Body of pancreas (tissue), 4 donors: Measurements from ENCODE around the gene ATXN1. TPM values are rescaled to one million over a fixed set of nuclear protein-coding genes. Genes with fewer than 3 reads are reported as not detected.

ENCODE experiments used
- ATAC-seq: fragments of 150-250 bp; one replicate; pipeline ENCODE4 v1.9.1; 2016
- DNase-seq, 4 donors: peaks; one replicate each; pipeline ENCODE4 v3.0.0-alpha.2; 2019
- H3K27ac ChIP-seq, 4 donors: fragments of 200-600 bp; sonication (generic); 1 replicate in 3 of 4; 2 replicates in 1 of 4; pipeline versions ENCODE4 v1.5.1 to v1.6.1; 2016 to 2019; ENCODE audit warnings: mild to moderate bottlenecking in 1 of 4, mixed read lengths in 1 of 4, moderate library complexity in 1 of 4
- H3K27me3 ChIP-seq, 2 donors: fragments of 200-600 bp; sonication (generic); one replicate each; pipeline ENCODE4 v1.6.0; 2016; ENCODE audit warnings: mild to moderate bottlenecking in 1 of 2
- H3K36me3 ChIP-seq, 2 donors: fragments of 200-600 bp; sonication (generic); replicated peaks in 1 of 2; 2 replicates each; pipeline ENCODE4 v1.5.1; 2016; ENCODE audit warnings: low read depth in 2 of 2; ENCODE audit not compliant: insufficient read depth in 1 of 2
- H3K4me1 ChIP-seq: fragments of 200-600 bp; sonication (generic); one replicate; pipeline ENCODE4 v1.6.0; 2016
- H3K4me3 ChIP-seq, 2 donors: fragments of 200-600 bp; sonication (generic); 1 replicate in 1 of 2; 2 replicates in 1 of 2; pipeline ENCODE4 v1.5.1; 2016 to 2019
- H3K9me3 ChIP-seq, 3 donors: fragments of 200-600 bp; sonication (generic); 1 replicate in 2 of 3; 2 replicates in 1 of 3; pipeline ENCODE4 v1.5.1; 2016
- POLR2A ChIP-seq, 3 donors: fragments of 450-650 bp; IDR thresholded peaks; one replicate each; pipeline ENCODE4 v1.6.1; 2016; ENCODE audit warnings: antibody characterized with exemption in 3 of 3, mild to moderate bottlenecking in 2 of 3
- WGBS, 2 donors: methylation state at CpG; one replicate each; pipeline ENCODE4 v1.1.5; 2017; 5-methylcytosine and 5-hydroxymethylcytosine counted together
- intact Hi-C: fragments of 100-400 bp; cut with DNase I; formaldehyde crosslinking; loops from one replicate; pipeline ENCODE4 v1.15.1; 2023
- total RNA-seq, 2 donors: library from RNA; depleted of rRNA; stranded (reverse); fragments of >200 nt; gene quantifications; one replicate each; pipeline ENCODE4 v1.1.0, GENCODE V29; 2016
- TF ChIP-seq, protein P1 (sequence below), 7 experiments: fragments of 450-650 bp in 4 of 7; fragments of 200-600 bp in 3 of 7; sonication (generic) in 3 of 7; IDR thresholded peaks; one replicate each; pipeline ENCODE4 v1.5.1; 2016 to 2019; ENCODE audit warnings: antibody characterized with exemption in 7 of 7

ATXN1 gene
- total RNA-seq, 2 donors from 2014 or later, result 24.6 to 24.7 TPM

GRCh38 chr6:16352821-16353438 lies 408.3 kb downstream of the ATXN1 start:
- H3K27ac ChIP-seq, result no peak overlapping the region
- no peaks in the 10 kb centered on the region for H3K9me3 ChIP-seq
- H3K4me1 ChIP-seq, result no peaks in the 10 kb centered on the region
- no peaks in the 10 kb centered on the region for H3K36me3 ChIP-seq
- no peak overlapping the region for H3K4me3 ChIP-seq
- no peaks in the 10 kb centered on the region for H3K27me3 ChIP-seq
- ATAC-seq (no peak), DNase-seq (no peak)
- no peak for TF ChIP-seq POLR2A (IDR thresholded peaks at IDR 0.05)
- TF ChIP-seq, protein P1, sequence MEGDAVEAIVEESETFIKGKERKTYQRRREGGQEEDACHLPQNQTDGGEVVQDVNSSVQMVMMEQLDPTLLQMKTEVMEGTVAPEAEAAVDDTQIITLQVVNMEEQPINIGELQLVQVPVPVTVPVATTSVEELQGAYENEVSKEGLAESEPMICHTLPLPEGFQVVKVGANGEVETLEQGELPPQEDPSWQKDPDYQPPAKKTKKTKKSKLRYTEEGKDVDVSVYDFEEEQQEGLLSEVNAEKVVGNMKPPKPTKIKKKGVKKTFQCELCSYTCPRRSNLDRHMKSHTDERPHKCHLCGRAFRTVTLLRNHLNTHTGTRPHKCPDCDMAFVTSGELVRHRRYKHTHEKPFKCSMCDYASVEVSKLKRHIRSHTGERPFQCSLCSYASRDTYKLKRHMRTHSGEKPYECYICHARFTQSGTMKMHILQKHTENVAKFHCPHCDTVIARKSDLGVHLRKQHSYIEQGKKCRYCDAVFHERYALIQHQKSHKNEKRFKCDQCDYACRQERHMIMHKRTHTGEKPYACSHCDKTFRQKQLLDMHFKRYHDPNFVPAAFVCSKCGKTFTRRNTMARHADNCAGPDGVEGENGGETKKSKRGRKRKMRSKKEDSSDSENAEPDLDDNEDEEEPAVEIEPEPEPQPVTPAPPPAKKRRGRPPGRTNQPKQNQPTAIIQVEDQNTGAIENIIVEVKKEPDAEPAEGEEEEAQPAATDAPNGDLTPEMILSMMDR (IDR thresholded peaks at IDR 0.05), result no peak
- 93 to 94% methylated on average over 19 of the region's 19 CpGs for WGBS, 2 donors
- intact Hi-C loops, result no loop called here

- no peak for ATAC-seq
- DNase-seq, result no peak
- H3K4me3 ChIP-seq, result no peak overlapping the region
- WGBS, 2 donors, result 82 to 90% methylated on average over 5 of the region's 5 CpGs
- intact Hi-C loops, result no loop called here
- no peaks in the 10 kb centered on the region for H3K9me3 ChIP-seq
- no peaks in the 10 kb centered on the region for H3K36me3 ChIP-seq
- no peaks in the 10 kb centered on the region for H3K27me3 ChIP-seq
- no peaks in the 10 kb centered on the region for H3K4me1 ChIP-seq
- TF ChIP-seq, protein P1 (IDR thresholded peaks at IDR 0.05), result no peak
- TF ChIP-seq POLR2A (IDR thresholded peaks at IDR 0.05), result no peak
- H3K27ac ChIP-seq, result no peak overlapping the region
Measured at GRCh38 chr6:16352258-16352635, 409.0 kb downstream of the ATXN1 start.

- Histone ChIP-seq H3K4me1 (peaks cover 4% of the 10 kb centered on the region), H3K27me3 (no peaks in the 10 kb centered on the region), H3K27ac (no peak overlapping the region), H3K4me3 (no peak overlapping the region), H3K9me3 (no peaks in the 10 kb centered on the region), H3K36me3 (no peaks in the 10 kb centered on the region)
- DNase-seq (no peak), ATAC-seq (no peak)
- intact Hi-C loops, result no loop called here
- TF ChIP-seq POLR2A (IDR thresholded peaks at IDR 0.05), result no peak
- TF ChIP-seq, protein P1 (IDR thresholded peaks at IDR 0.05), result no peak
- WGBS, 2 donors, result 81 to 90% methylated on average over 2 of the region's 2 CpGs
Measured at GRCh38 chr6:16349544-16349943, 411.7 kb downstream of the ATXN1 start.

- H3K27ac ChIP-seq, result no peak overlapping the region
- no peak overlapping the region for H3K4me3 ChIP-seq
- H3K36me3 ChIP-seq, result no peaks in the 10 kb centered on the region
- WGBS, 2 donors, result 95 to 97% methylated on average over 15 to 17 of the region's 32 CpGs
- H3K9me3 ChIP-seq, result no peaks in the 10 kb centered on the region
- peaks cover 4% of the 10 kb centered on the region for H3K4me1 ChIP-seq
- DNase-seq (no peak), ATAC-seq (no peak)
- H3K27me3 ChIP-seq, result no peaks in the 10 kb centered on the region
- intact Hi-C loops, result no loop called here
- TF ChIP-seq, protein P1 (IDR thresholded peaks at IDR 0.05), result no peak
- TF ChIP-seq POLR2A (IDR thresholded peaks at IDR 0.05), result no peak
Measured at GRCh38 chr6:16346831-16347230, 414.4 kb downstream of the ATXN1 start.
